PC-9 (cell line): ENCODE measurements around the gene SRBD1. TPM values are rescaled to one million over a fixed set of nuclear protein-coding genes. Genes with fewer than 3 reads are reported as not detected.

ENCODE experiments used
- BruUV-seq: library from RNA; stranded (reverse); fragments of 400-500 nt; replicated peaks from 2 replicates; lab custom pipeline; 2021; lab: Mats Ljungman, UMichigan
- CTCF ChIA-PET: fragments of 300-600 bp; sonication (Branson Sonifier 250); formaldehyde crosslinking; loops from one replicate; lab custom pipeline; 2022; ENCODE audit warnings: antibody characterized with exemption; lab: Charles Lee
- POLR2A ChIA-PET: fragments of 300-600 bp; sonication (Branson Sonifier 250); formaldehyde crosslinking; loops from one replicate; lab custom pipeline; 2022; ENCODE audit warnings: antibody characterized with exemption; ENCODE audit not compliant: unreplicated experiment; lab: Charles Lee
- DNase-seq, 2 experiments: peaks; one replicate each; pipeline versions ENCODE4 v3.0.0 to v3.0.0-alpha.2; 2015 to 2022; ENCODE audit warnings: mixed read lengths in 1 of 2
- H2AFZ ChIP-seq: fragments of 200-600 bp; sonication (generic); 2 replicates; pipeline ENCODE4 v1.8.1; 2017; ENCODE audit warnings: antibody characterized with exemption
- H3F3A ChIP-seq: fragments of 200-600 bp; sonication (generic); 2 replicates; pipeline ENCODE4 v1.8.1; 2017; ENCODE audit warnings: antibody characterized with exemption, mild to moderate bottlenecking, low read depth; ENCODE audit not compliant: insufficient read depth
- H3K27ac ChIP-seq: fragments of 200-600 bp; sonication (generic); 2 replicates; pipeline ENCODE4 v1.6.1; 2016; ENCODE audit warnings: mixed run types
- H3K27me3 ChIP-seq: fragments of 200-600 bp; sonication (generic); 2 replicates; pipeline ENCODE4 v1.6.1; 2016; ENCODE audit warnings: low read depth, mixed run types; ENCODE audit not compliant: insufficient read depth
- H3K36me3 ChIP-seq: fragments of 200-600 bp; sonication (generic); 2 replicates; pipeline ENCODE4 v1.6.1; 2016; ENCODE audit warnings: low read depth, mixed run types
- H3K4me1 ChIP-seq: fragments of 200-600 bp; sonication (generic); replicated peaks from 2 replicates; pipeline ENCODE4 v1.6.1; 2016; ENCODE audit warnings: mixed run types; ENCODE audit not compliant: insufficient read depth
- H3K4me2 ChIP-seq: fragments of 200-600 bp; sonication (generic); 2 replicates; pipeline ENCODE4 v1.6.1; 2017; ENCODE audit warnings: mixed run types
- H3K4me3 ChIP-seq: fragments of 200-600 bp; sonication (generic); 2 replicates; pipeline ENCODE4 v1.6.1; 2016; ENCODE audit warnings: mixed run types
- H3K79me2 ChIP-seq: fragments of 200-600 bp; sonication (generic); 2 replicates; pipeline ENCODE4 v1.6.1; 2017; ENCODE audit warnings: low read depth, mixed run types
- H3K9me2 ChIP-seq: fragments of 200-600 bp; sonication (generic); 2 replicates; pipeline ENCODE4 v1.8.1; 2017; ENCODE audit warnings: mild to moderate bottlenecking; ENCODE audit not compliant: insufficient read depth
- H3K9me3 ChIP-seq: fragments of 200-600 bp; sonication (generic); 2 replicates; pipeline ENCODE4 v1.8.1; 2016; ENCODE audit warnings: low read depth; ENCODE audit not compliant: insufficient read depth
- H4K20me1 ChIP-seq: fragments of 200-600 bp; sonication (generic); 2 replicates; pipeline ENCODE4 v1.8.1; 2017; ENCODE audit not compliant: insufficient read depth
- EZH2 ChIP-seq: fragments of 200-600 bp; sonication (generic); IDR thresholded peaks from 2 replicates; pipeline ENCODE4 v1.8.0; 2017; ENCODE audit warnings: antibody characterized with exemption, low read depth
- intact Hi-C: fragments of 100-400 bp; cut with micrococcal nuclease; formaldehyde crosslinking; loops from one replicate; pipeline ENCODE4 v1.10.0; 2022; ENCODE audit not compliant: unreplicated experiment
- total RNA-seq: library from RNA; stranded (reverse); gene quantifications from 2 replicates; pipeline ENCODE4 v1.2.3, GENCODE V29; 2021
- TF ChIP-seq, protein P1 (sequence below): fragments of 200-600 bp; sonication (generic); conservative IDR thresholded peaks from 2 replicates; pipeline ENCODE4 v1.6.1; 2017; ENCODE audit warnings: mixed run types, antibody characterized with exemption, mild to moderate bottlenecking, moderate library complexity

The SRBD1 gene
- total RNA-seq, 1 experiment from 2014 or later, result 17.8 TPM

GRCh38 chr2:45651415-45652089 lies 40.5 kb upstream of the SRBD1 start, which contains the start of gene PRKCE:
Gene PRKCE (plus strand): TSS chr2:45651675.
- H3K4me1 ChIP-seq, result peaks cover 20% of the 10 kb centered on the region
- peak in 1 of 2 experiments; percentile 38 for DNase-seq
- POLR2A ChIA-PET, result no interaction called here

GRCh38 chr2:45650851-45651414 lies 39.9 kb upstream of the SRBD1 start:
- H3K9me3 ChIP-seq, result no peaks in the 10 kb centered on the region; the same call in 1 of the 2 replicates
- H3K36me3 ChIP-seq, result no peaks in the 10 kb centered on the region
- TF ChIP-seq EZH2, result no peak
- TF ChIP-seq, protein P1, sequence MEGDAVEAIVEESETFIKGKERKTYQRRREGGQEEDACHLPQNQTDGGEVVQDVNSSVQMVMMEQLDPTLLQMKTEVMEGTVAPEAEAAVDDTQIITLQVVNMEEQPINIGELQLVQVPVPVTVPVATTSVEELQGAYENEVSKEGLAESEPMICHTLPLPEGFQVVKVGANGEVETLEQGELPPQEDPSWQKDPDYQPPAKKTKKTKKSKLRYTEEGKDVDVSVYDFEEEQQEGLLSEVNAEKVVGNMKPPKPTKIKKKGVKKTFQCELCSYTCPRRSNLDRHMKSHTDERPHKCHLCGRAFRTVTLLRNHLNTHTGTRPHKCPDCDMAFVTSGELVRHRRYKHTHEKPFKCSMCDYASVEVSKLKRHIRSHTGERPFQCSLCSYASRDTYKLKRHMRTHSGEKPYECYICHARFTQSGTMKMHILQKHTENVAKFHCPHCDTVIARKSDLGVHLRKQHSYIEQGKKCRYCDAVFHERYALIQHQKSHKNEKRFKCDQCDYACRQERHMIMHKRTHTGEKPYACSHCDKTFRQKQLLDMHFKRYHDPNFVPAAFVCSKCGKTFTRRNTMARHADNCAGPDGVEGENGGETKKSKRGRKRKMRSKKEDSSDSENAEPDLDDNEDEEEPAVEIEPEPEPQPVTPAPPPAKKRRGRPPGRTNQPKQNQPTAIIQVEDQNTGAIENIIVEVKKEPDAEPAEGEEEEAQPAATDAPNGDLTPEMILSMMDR, result peak; percentile 34; the same call in 1 of the 2 replicates
- H3K27me3 ChIP-seq, result no peaks in the 10 kb centered on the region
- H3K9me2 ChIP-seq, result no peaks in the 10 kb centered on the region
- H3K79me2 ChIP-seq, result peaks cover 44% of the 10 kb centered on the region
- peak overlapping the region; percentile 67 for H3K27ac ChIP-seq
- intact Hi-C loops, result loop anchor here (2.0 to 5.0 kb wide), 3 partner anchors 62 to 271 kb away; no protein-coding TSS in a partner anchor
- H2AFZ ChIP-seq, result peak overlapping the region; percentile 94
- CTCF ChIA-PET, result no interaction called here
- peaks cover 23% of the 10 kb centered on the region for H3F3A ChIP-seq
- DNase-seq, result peak; percentile 90 to 92
- peaks cover 12% of the 10 kb centered on the region; the same call in 1 of the 2 replicates for H4K20me1 ChIP-seq
- BruUV-seq, result no TSS peak
- H3K4me2 ChIP-seq, result peak overlapping the region; percentile 86
- POLR2A ChIA-PET, result interaction anchor here (0.6 kb wide), 2 partner anchors 304 to 1532 kb away, joined by 3 read pairs; no protein-coding TSS in a partner anchor
- peak overlapping the region; percentile 94 for H3K4me3 ChIP-seq
- peaks cover 20% of the 10 kb centered on the region for H3K4me1 ChIP-seq

More at GRCh38 chr2:45651415-45652089, 40.5 kb upstream of the SRBD1 start, which contains the start of gene PRKCE:
- H3K27me3 ChIP-seq, result no peaks in the 10 kb centered on the region
- H4K20me1 ChIP-seq, result peaks cover 12% of the 10 kb centered on the region; the same call in 1 of the 2 replicates
- no peaks in the 10 kb centered on the region for H3K9me3 ChIP-seq
- no peaks in the 10 kb centered on the region for H3K9me2 ChIP-seq
- TF ChIP-seq, protein P1, result peak; percentile 34; the same call in 1 of the 2 replicates
- no peak for TF ChIP-seq EZH2
- peak within 1 kb of the TSS; percentile 94 for H2AFZ ChIP-seq
- intact Hi-C loops, result loop anchor here (2.0 to 5.0 kb wide), 3 partner anchors 61 to 271 kb away; no protein-coding TSS in a partner anchor
- H3K36me3 ChIP-seq, result no peaks in the 10 kb centered on the region
- CTCF ChIA-PET, result interaction anchor here (0.7 kb wide), 1 partner anchor 58 kb away, joined by 7 read pairs; no protein-coding TSS in a partner anchor
- H3K79me2 ChIP-seq, result peaks cover 49% of the 10 kb centered on the region
- H3F3A ChIP-seq, result peaks cover 23% of the 10 kb centered on the region
- no TSS peak for BruUV-seq
- H3K4me2 ChIP-seq, result peak within 1 kb of the TSS; percentile 86
- peak within 1 kb of the TSS; percentile 67 for H3K27ac ChIP-seq
- H3K4me3 ChIP-seq, result peak within 1 kb of the TSS; percentile 94
